ENCODE data around the gene DIS3L2.
"Not testable (repeated sequence)": the region's sequence is repeated elsewhere in the genome, so short reads cannot be mapped to it uniquely, and the experiment has no call there.

The DIS3L2 gene

DNA sequence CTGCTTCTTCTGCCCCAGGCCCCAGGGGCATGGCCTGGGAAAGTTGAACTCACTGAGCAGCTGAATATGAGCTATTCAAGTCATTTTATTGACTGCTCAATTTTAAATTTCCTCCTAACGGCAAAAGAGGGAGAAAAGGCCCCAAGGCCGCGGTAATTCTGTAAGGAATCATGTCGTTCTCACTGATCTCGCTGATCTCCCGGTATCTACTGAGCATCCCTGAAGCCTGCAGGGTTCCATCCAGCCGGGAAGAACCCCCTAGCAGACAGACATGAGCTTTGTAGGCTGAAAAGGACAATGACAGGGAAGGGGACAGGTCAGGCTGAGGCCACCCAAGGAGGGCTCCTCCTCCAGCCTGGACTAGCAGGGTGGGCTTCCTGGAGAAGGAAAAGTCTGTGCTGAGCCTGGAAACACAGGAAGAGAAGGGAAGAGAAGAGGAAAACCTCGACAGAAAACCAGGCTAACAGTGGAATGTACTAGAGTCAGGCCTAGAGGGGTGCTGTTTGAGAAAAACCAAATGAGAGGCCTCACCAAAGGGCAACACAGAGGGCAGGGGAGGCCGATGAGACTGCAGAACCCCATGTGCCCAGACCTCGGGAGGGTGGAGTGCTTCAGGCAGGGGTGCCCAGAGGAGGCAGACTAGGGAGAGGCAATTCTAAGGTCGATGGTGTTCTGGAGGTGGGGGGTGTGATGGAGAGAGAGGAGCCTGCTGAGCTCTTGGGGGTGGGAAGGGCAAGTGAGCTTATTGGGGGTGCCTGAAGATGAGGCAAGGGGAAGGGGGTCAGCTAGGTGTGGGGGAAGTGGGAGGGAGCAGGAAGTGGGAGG is 32.4 kb upstream of the DIS3L2 start:
- DNase-seq (ENCODE audit: low read depth): no peak

DNA sequence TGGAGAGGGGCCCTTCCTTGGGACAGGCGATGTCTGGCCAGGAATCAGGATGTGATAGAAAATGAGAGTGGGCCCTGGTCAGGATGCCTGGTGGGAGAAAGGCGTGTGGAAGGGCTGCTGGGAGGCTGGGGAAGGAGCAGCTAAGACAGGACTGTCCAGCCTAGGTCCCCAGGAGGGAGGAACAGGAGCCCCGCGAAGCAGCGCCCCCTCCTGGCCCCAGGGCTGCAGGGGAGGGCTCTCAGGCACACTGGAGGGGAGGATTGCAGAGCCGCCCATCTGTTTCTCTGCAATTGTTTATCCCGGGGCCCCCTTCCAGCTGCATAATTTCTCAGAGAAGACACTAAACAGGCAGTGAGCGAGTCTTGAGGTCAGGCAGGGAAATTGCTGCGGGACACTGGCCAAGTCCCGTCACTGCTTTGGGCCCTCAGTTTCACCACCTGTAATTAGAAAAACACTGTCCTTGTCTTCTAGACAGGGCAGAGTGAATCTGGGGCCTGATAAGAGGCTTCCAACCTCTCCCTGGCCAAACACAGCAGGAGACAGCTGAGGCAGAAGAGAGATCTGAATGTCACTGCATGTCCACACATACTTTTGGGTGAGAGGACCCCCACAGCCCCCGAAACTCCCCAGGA is 31.4 kb upstream of the DIS3L2 start:
- peak; percentile 34 for DNase-seq (ENCODE audit: low read depth)

DNA sequence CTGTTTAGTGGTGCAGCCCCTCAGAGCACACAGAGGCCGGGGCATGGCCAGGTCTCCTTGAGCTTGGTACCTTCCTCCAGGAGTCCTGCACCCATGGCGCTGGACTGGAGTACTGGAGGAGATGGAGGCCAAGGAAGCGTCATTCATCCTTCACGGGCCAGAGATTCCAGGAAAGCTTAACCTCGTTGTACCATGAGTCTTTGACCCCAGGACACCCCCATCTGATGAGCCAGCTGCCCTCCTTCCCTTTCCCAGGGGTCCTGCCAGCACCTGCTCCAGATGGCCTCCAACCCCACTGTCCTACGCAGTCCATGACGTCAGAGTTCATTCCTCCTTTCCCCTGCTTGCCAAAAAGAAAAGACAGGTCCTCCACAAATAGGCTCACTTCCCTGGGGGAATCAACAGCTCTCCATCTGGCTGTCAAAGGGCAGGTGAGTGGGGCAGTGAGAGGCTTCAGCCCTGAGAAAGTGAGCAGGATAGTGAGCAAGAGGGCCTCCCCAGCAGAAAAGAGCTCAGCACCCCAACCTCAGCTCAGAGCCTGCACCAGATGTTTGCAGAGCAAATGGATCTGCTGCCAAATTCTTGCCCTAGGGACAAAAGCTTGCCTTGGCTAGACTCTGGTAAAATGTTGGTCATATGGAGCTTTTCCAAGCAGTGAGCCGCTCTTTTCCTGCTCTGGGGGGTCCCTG is 30.8 kb upstream of the DIS3L2 start:
- no peak for DNase-seq (ENCODE audit: low read depth)

DNA sequence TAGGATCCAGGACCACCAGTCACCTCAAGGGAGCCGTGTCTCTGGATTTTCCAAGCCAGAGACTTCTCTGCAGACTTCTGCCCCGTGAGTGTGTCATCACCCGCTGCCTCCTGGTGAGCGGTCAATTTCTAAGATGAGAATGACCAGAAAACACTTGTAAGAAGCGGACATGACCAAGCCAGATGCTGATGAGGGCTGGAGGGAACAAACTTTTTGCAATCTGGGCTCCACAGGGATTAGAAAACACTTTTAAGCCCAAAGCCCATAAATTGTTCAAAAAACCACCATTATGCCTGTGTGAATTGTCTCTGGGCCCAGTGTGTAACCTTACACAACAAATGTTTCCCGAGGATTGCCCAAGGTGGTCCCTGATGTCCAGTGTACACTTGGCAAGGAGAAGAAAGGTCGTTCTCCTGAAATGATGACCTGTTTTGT is 30.0 kb upstream of the DIS3L2 start:
- DNase-seq (ENCODE audit: low read depth): no peak

DNA sequence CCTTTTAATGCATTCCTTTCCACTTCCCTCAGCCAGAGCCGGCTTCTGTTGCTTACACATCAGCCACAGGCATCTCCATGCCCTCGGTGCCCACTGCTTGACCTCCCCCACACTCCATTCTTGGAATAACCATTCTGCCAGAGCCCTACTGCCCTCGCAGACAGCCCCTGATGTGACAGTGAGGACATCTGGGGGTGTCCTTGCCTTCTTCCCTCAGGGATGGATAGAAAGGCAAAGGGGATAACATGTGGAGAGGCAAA is 28.9 kb upstream of the DIS3L2 start:
- DNase-seq (ENCODE audit: low read depth): no peak

DNA sequence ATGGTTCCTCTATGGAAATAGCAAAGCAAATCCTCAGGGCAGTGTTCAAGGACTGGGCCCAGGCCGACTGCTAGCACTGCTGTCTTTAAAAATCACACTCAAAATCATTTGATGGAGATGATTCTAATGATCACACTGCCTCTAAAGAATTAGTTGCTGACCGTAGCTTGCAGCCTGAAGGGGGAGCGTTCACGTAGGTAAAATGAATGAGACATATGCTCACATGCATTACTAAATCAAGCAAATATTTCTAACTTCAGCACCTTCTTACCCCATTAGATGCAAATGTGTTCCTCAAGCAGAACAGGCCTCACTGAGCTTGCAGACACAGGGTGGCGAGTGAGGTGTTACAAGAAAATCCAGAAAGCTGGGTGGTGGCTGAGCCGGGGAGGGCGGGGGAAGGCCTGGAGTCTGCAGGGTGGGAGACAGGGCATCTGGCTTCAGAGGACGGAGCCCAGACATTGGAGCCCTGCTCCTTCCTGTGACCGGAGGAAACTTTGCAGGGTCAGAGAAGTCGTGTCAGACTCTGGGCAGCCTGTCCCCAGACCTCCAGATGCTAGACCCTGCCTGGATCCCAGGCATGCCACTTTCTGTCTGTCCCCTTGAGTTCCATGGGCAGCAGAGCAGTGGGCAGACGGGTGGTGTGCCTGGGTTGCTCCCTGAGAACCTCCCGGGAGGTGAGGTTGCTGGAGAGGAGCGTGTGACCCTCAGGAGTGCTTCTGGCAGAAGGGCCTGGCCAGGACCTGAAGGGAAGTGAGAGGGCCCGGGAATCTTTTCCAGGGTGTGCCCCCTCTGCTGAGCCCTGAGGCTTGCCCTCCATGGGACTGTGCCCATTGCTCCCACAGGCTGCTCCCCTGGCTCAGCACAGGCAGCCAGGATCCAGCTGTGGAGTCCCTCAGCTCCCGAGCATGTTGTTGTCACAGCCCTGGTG is 28.3 kb upstream of the DIS3L2 start:
- no peak for DNase-seq (ENCODE audit: low read depth)

DNA sequence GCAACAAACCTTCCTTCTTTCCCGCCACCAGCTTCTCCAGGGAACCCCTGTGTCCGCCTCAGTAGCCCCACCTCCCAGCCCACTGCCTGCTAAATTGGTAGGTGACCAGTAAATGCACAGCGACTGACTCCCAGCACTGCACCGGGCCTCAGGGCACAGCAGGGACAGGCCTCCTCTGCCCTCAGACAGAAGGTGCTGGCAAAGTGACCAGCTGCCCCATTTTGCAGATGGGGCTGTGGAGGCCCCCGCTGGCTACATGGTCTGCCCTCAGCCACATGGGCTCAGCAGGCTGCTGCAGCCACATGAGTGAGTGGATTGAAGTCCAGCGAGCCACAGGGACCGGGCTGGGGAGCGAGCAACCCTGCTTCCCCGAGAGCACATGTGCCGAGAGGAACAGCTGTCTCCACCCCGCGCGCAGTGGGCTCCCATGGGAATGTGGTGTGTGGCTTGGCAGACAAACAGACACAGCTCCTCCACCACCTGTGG is 27.6 kb upstream of the DIS3L2 start:
- no peak for DNase-seq (ENCODE audit: low read depth)

DNA sequence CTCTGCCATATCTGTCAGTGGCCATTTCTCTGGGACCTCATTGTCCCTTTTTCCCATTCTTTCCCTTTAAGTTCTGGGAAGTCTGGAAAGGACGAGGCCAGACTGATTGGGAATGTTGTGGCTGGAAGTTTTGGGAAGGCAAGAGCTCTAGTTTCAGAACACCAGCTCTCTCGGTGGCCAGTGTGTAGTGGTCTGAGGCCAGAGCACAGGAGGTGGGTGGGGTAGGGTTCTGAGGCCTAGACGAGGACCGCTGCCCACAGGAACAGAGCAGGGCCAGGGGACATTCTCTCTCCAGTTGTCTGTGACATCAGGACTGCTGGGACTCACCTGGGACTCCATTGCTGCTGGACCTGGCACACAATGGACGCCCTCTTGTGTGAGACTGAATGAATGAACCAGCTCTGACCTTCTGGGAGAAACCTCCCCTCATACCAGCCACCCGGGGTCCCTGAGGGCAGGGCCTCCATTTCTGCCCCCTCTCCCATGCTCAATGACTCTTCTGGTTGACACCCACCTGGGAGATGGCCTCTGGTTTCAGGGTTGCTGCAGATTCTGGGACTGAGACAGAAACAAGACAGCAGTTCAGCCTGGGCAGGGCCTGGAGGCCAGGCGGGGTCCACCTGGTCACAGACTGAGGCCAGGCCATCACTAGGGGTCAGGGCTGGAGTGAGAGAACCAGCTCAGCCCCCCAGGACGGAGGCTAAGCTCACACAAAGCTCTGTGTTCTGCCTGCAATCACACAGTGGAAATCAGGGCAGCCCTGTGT is 26.9 kb upstream of the DIS3L2 start:
- DNase-seq (ENCODE audit: low read depth): no peak

DNA sequence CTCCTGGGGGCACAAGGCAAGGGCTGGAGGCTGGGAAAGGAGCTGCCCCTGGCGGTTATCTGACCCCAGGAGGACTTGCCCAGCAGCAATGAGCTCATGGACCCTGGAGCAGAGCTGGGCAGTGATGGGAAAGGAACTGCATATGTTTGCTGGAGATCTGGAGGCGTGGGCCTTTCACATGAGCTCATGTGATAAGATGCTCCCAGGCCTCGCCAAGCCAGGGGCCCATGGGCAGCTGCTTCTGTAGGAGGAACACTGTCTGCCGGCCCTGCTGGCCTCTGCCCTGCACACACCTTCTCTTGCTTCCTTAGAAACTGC is 26.3 kb upstream of the DIS3L2 start:
- no peak for DNase-seq (ENCODE audit: low read depth)

DNA sequence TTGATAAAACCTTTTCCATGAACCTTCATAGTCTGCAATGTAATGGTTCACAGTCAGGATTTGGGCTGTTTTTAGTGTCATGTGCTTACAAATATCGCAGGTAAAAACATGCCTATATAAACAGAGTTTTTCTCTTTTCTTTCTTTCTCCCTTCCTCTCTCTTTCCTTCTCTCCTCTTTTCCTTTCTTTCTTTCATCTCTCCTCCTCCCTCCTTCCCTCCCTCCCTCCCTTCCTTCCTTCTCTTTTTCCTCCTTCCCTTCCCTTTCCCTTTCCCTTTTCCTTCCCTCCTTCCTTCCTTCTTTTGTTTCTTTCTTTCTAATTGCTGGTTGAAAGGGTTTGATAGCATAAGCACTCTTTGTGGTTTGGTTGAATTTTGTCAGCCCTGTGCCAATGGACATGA is 25.7 kb upstream of the DIS3L2 start:
- DNase-seq (ENCODE audit: low read depth): no peak

DNA sequence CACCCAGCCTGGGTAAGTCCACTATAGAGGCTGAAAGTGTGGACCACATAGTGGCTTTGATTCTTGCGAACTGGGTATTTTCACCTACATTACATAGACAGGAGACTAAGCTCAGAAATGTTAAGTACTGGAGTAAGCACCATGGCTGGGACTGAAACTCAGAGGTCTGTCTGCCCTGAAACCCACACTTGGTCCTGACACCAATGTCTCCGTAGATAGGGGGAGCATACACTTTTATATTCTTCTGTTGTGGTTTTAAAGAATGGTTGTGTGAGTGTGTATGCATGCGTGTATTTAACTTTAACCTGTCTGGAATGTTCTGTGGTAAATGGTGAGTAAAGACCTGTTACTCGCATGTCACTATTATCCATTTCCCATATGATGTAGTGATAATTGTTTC is 25.0 kb upstream of the DIS3L2 start:
- DNase-seq (ENCODE audit: low read depth): no peak

DNA sequence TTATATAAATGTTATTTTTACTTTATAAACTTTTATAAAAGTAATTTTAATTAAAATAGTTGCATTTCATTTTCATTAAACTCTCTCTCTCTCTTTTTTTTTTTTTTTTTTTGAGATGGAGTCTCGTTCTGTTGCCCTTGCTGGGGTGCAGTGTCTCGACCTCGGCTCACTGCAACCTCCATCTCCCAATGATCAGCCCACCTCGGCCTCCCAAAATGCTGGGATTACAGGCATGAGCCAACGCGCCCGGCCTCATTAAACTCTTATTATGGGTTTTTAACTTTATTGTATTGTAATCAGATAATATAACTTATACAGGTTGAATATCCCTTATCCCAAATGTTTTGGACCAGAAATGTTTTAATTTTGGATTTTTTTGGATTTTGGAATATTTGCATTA is 24.5 kb upstream of the DIS3L2 start:
- DNase-seq (ENCODE audit: low read depth): no peak

DNA sequence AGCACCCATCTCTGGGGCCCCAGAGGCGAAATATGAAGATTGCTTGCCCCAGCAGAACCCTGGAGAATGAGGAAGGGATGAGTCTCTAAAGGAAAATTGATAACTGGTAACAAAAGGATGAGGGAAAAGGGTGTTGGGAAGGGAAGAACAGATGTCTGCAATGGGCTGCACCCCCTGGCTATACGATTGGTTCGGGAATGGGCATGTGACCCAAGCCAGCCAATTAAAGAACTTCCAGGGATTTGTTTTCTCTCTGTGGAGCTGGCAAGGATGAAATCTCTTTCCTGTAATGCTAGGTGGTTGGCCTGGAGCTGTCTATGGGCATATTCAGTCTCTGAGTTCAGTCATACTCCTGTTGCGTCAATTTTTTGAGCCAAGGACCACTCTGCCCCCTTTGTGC is 22.5 kb upstream of the DIS3L2 start:
- no peak for DNase-seq (ENCODE audit: low read depth)

DNA sequence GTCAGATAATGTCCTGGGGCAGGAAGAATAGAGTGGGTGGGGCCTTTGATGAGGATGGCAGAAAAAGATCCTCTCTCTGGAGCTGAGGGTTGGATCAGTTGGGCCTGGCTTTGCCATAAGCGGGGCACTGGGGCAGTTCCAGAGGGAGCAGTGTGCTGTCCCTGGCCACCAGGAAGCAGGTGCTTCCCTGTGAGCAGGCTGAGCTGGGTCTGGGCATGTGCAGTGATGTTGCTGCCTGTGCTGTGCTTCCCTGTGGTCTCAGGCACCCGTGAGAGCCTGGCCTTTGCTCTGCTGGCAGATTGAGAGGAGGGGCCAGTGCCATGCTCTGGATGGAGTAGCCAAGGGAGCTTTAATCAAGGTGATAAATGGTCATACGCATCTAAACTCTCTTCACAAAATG is 20.7 kb upstream of the DIS3L2 start:
- no peak for DNase-seq (ENCODE audit: low read depth)

DNA sequence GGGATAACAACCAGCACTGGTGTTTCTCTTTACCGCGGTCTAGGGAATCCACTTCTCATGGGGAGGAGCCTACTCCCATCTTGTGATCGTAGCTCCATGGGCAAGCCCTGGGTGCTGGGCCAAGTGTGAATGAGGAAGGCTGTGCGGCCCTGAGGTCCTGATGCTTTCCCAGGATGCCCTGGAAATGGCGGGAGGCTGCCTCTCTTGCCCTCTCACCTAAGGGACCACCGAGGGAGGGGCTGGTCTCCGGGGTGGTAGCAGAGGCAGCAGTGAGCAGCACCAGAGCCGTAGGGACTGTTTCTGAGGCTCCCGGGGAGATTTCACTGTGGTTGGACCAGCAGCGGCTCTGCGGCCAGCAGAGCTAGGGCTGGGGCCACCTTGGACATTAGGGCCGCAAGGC is 19.8 kb upstream of the DIS3L2 start:
- DNase-seq (ENCODE audit: low read depth): no peak

DNA sequence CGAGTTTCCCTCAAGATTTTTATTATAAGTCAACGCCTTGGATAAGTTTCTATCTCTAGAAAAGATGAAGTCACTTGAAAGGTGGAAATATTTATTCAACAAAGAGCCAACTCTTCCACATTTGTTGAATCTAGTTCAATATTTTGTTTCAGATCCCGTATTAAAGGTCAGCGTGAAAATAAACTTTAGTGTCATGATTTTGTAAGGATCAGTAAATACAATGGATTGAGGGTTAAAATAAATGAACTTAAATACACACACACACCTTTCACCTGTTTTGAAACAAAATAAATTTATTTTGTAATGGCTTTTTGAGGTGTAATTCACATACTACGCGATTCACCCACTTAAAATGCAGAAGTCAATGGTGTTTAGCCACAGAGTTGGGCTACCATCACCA is 19.3 kb upstream of the DIS3L2 start:
- no peak for DNase-seq (ENCODE audit: low read depth)

DNA sequence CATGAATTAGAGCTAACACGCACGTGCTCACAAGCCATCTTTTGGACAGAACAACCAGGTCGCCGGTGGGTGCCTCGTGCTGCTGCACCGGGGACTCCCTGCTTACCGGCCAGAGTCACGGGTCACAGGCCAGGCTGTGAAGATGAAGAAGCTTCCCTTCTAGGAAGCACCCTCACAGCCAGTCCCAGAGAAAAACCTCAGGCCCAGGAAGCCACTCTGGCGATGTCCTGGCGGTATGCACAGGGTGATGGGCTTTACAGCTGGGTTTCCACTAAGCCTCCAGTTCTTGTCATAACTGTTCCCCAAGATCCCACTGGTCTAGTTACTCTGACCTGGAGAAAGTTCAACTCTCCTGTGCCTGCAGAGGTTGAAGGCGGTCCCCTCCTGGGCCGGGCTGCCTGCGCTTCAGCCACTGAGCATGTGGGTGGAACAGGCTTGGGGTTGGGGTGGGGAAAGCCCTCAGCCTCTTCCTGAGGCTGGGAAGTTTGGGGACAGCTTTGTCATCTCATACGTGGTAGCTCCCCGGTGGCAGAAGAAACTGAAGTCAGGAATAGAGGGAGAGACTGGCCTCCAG is 15.2 kb upstream of the DIS3L2 start:
- DNase-seq (ENCODE audit: low read depth): no peak

DNA sequence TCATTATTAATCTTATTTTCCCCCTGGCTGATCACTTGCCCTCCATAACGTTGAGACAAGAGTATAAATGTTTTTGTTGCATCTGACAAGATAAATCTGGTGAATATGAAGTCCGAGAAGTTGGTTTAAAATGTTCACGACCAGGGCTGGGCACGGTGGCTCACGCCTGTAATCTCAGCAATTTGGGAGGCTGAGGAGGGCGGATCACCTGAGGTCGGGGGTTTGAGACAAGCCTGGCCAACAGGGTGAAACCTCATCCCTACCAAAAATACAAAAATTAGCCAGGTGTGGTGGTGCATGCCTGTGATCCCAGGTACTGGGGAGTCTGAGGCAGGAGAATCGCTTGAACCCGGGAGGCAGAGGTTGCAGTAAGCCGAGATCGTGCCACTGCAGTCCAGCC is 14.4 kb upstream of the DIS3L2 start:
- not testable (repeated sequence) for DNase-seq (ENCODE audit: low read depth)

DNA sequence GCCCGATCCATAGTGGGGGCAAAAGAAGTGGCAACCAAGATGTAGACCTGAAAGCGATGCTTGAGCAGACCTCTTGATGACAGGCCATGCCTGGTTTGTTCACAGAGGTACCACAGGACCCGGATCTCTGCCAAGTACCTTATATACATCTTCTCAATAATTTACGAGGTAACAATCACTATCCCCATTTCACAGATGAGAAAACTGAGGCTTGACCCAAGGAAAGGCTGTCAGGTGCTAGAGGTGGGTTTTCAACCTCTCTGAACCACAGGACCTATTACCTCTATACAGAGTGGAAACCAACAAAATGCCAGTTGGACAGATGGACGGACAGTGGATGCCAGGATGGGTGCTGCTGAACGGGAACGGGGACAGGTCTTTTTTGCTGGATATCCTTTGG is 13.8 kb upstream of the DIS3L2 start:
- no peak for DNase-seq (ENCODE audit: low read depth)

DNA sequence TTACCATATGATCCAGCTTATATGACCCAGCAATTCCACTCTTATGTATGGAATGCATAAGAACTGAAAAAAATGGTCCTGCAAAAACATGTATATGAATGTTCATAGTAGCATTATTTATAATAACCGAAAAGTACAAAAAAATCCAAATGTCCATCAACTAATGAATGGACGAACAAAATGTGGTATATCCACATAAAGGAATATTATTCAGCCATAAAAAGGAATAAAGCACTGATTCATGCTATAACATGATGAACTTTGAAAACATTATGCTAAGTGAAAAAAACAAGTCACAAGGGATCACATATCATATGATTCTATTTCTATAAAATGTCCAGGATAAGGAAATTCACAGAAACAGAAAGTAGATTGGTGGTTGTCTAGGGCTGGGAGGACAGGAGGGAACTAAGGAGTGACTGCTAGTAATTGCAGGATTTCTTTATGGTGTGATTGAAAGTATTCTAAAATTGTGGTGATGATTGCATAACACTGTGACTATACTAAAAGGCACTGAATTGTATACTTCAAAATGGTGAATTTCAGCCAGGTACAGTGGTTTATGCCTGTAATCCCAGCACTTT is 10.0 kb upstream of the DIS3L2 start:
- no peak for DNase-seq (ENCODE audit: low read depth)
